Loucy (cell line): Measurements from ENCODE around the gene GPR15.

ENCODE experiments used
- H2AFZ ChIP-seq: fragments of 200-600 bp; sonication (generic); 2 replicates; pipeline ENCODE4 v1.6.0; 2016; ENCODE audit warnings: antibody characterized with exemption, mild to moderate bottlenecking, low read length, moderate library complexity
- H3F3A ChIP-seq: fragments of 200-600 bp; 2 replicates; pipeline ENCODE4 v1.6.0; 2016; ENCODE audit warnings: antibody characterized with exemption, low read depth, mild to moderate bottlenecking
- H3K27me3 ChIP-seq: fragments of 200-600 bp; sonication (generic); 2 replicates; pipeline ENCODE4 v1.6.1; 2014; ENCODE audit warnings: low read length, mild to moderate bottlenecking; ENCODE audit not compliant: insufficient read depth, poor library complexity, severe bottlenecking
- H3K36me3 ChIP-seq: fragments of 200-600 bp; sonication (generic); 2 replicates; pipeline ENCODE4 v1.6.1; 2016; ENCODE audit warnings: low read length; ENCODE audit not compliant: insufficient read depth
- H3K4me1 ChIP-seq: fragments of 200-600 bp; sonication (generic); 2 replicates; pipeline ENCODE4 v1.5.1; 2014; ENCODE audit warnings: low read length, mild to moderate bottlenecking; ENCODE audit not compliant: insufficient read depth, poor library complexity, severe bottlenecking
- H3K4me2 ChIP-seq: fragments of 200-600 bp; sonication (generic); 2 replicates; pipeline ENCODE4 v1.6.0; 2014; ENCODE audit warnings: antibody characterized with exemption, low read length, low read depth, mild to moderate bottlenecking; ENCODE audit not compliant: poor library complexity, severe bottlenecking
- H3K4me3 ChIP-seq: fragments of 200-600 bp; sonication (generic); 2 replicates; pipeline ENCODE4 v1.5.1; 2014; ENCODE audit warnings: low read length, mild to moderate bottlenecking, mixed read lengths; ENCODE audit not compliant: poor library complexity, severe bottlenecking
- H3K79me2 ChIP-seq: fragments of 200-600 bp; sonication (generic); 2 replicates; pipeline ENCODE4 v1.6.1; 2014; ENCODE audit warnings: low read length; ENCODE audit not compliant: insufficient read depth
- H3K9ac ChIP-seq: fragments of 200-600 bp; sonication (generic); 2 replicates; pipeline ENCODE4 v1.6.0; 2014; ENCODE audit warnings: mild to moderate bottlenecking, low read depth, low read length, moderate library complexity; ENCODE audit not compliant: poor library complexity, severe bottlenecking
- H3K9me2 ChIP-seq: fragments of 200-600 bp; sonication (generic); replicated peaks from 2 replicates; pipeline ENCODE4 v1.6.1; 2016; ENCODE audit warnings: low read depth, low read length, mixed read lengths
- H3K9me3 ChIP-seq: fragments of 200-600 bp; sonication (generic); 2 replicates; pipeline ENCODE4 v1.6.1; 2014; ENCODE audit warnings: mild to moderate bottlenecking, antibody characterized with exemption, low read length, low read depth; ENCODE audit not compliant: insufficient read depth
- H4K20me1 ChIP-seq: fragments of 200-600 bp; sonication (generic); 2 replicates; pipeline ENCODE4 v1.6.0; 2014; ENCODE audit warnings: antibody characterized with exemption, low read length, mild to moderate bottlenecking; ENCODE audit not compliant: insufficient read depth, poor library complexity, severe bottlenecking
- CTCF ChIP-seq: fragments of 200-600 bp; sonication (generic); conservative IDR thresholded peaks from 2 replicates; pipeline ENCODE4 v1.5.1; 2014; ENCODE audit warnings: mild to moderate bottlenecking, antibody characterized with exemption, low read length
- EZH2phosphoT487 ChIP-seq: fragments of 200-600 bp; IDR thresholded peaks from 2 replicates; pipeline ENCODE4 v1.6.1; 2018; ENCODE audit warnings: antibody characterized with exemption, mild to moderate bottlenecking, moderate library complexity, borderline replicate concordance

The GPR15 gene

DNA sequence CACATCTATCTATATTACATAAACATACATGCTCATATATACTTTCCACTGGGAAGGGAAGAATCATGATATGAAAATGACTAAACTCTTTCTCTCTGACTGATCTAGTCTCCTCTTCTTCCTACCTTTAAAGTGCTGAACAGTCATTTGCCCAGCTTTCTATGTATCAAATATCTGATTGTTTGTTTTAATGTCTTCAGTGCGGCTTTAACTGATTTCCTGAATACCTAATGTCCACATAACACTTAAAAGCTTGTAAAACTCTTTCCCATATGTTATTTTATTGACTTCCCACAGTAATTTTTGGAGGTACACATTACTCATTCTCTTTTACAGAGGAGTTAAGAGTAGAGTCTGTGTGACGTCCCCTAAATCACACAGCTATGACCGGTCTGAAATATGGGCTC lies 33.5 kb downstream of the GPR15 start:
- Histone ChIP-seq H3K4me3 (peak overlapping the region; percentile 41), H2AFZ (no peak overlapping the region), H3K9ac (no peak overlapping the region), H3K4me1 (peaks cover 43% of the 10 kb centered on the region), H3K79me2 (no peaks in the 10 kb centered on the region), H3K36me3 (no peaks in the 10 kb centered on the region), H3F3A (no peaks in the 10 kb centered on the region), H3K9me3 (no peaks in the 10 kb centered on the region), H3K27me3 (no peaks in the 10 kb centered on the region), H4K20me1 (no peaks in the 10 kb centered on the region), H3K4me2 (peak overlapping the region; percentile 37), H3K9me2 (no peaks in the 10 kb centered on the region)
- TF ChIP-seq CTCF (no peak), EZH2phosphoT487 (no peak)

DNA sequence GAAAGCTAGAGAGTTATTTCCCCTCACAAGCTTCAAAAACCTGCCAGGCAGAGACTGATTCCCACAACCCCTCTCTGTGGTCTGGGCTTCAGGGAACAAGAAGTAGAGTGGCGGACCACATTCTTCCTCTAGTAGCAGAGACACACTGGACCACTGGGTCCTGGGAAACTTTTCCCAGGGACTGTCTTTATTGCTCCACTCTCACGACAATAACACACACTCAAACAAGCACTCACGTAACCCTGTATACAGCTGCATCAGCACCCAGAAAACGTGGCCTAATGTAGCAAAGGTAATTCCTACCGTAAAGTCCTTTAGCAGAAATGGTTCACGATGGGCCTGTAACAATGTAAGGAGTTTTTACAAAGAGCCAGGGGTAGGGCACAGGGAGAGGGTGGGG lies 34.1 kb downstream of the GPR15 start:
- no peak overlapping the region for H2AFZ ChIP-seq
- no peaks in the 10 kb centered on the region for H3K27me3 ChIP-seq
- H3K4me1 ChIP-seq = peaks cover 43% of the 10 kb centered on the region
- no peaks in the 10 kb centered on the region for H3K9me2 ChIP-seq
- no peaks in the 10 kb centered on the region for H3K79me2 ChIP-seq
- H3K4me3 ChIP-seq = no peak overlapping the region
- H3K9me3 ChIP-seq = no peaks in the 10 kb centered on the region
- H3K9ac ChIP-seq = no peak overlapping the region
- TF ChIP-seq CTCF = no peak
- TF ChIP-seq EZH2phosphoT487 = no peak
- no peaks in the 10 kb centered on the region for H3F3A ChIP-seq
- no peaks in the 10 kb centered on the region for H3K36me3 ChIP-seq
- peak overlapping the region; percentile 37 for H3K4me2 ChIP-seq
- no peaks in the 10 kb centered on the region for H4K20me1 ChIP-seq

DNA sequence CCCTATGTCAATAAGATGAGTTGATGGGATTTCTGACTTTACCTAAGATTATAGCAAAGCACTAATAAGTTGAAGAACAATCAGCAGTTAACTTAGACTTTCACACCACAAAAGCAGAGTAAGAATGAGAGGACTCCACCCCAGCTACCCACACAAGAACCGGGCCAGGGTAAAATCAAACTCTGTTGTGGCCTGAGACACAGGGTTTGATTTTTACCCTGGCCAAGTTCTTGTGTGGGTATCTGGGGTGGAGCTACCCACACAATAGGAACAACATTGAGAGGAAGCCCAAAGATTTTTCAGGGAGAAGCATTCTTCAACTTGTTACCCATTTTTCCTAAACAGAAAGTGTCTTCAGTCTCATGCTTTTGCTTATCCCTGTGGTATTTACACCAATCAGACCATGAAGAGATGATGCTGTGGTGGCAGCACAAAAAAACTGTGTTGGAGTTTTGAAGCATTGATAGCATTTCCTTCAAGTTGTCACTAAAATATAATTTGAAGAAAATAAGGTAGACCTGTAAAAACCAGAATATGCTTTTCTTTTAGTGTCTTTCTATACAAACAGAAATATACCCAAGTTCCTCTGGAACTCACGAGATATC lies 36.0 kb downstream of the GPR15 start:
- Histone ChIP-seq H3K79me2 (no peaks in the 10 kb centered on the region), H3K4me1 (peaks cover 32% of the 10 kb centered on the region), H3K9ac (no peak overlapping the region), H4K20me1 (no peaks in the 10 kb centered on the region), H3K27me3 (no peaks in the 10 kb centered on the region), H3K36me3 (no peaks in the 10 kb centered on the region), H3K9me3 (no peaks in the 10 kb centered on the region), H3K4me3 (no peak overlapping the region), H3K9me2 (no peaks in the 10 kb centered on the region), H2AFZ (no peak overlapping the region; the same call in 1 of the 2 replicates), H3K4me2 (no peak overlapping the region), H3F3A (no peaks in the 10 kb centered on the region)
- TF ChIP-seq CTCF (no peak), EZH2phosphoT487 (no peak)
